GM06990 (cell line): Measurements from ENCODE around the gene SPTLC3.

Experiments used
- DNase-seq: peaks from one replicate; pipeline ENCODE4 v3.0.0-alpha.2; 2011; ENCODE audit not compliant: insufficient read length; ENCODE audit errors: extremely low read depth
- H3K27me3 ChIP-seq: replicated peaks from 2 replicates; pipeline ENCODE4 v1.6.0; 2011; ENCODE audit warnings: low read length; ENCODE audit not compliant: control insufficient read depth, insufficient read depth
- H3K36me3 ChIP-seq: 2 replicates; pipeline ENCODE4 v1.5.1; 2011; ENCODE audit warnings: low read length; ENCODE audit not compliant: control insufficient read depth, insufficient read depth
- H3K4me3 ChIP-seq: replicated peaks from 2 replicates; pipeline ENCODE4 v1.5.1; 2011; ENCODE audit warnings: low read depth, mild to moderate bottlenecking, control low read depth, low read length
- CTCF ChIP-seq: IDR thresholded peaks from 2 replicates; pipeline ENCODE4 v1.5.1; 2011; ENCODE audit warnings: low read length, control low read depth, mild to moderate bottlenecking, inconsistent platforms; ENCODE audit not compliant: insufficient read depth, poor library complexity, severe bottlenecking

Gene SPTLC3

GRCh38 chr20:13092111-13092510, 83.3 kb downstream of the SPTLC3 start:
- Histone ChIP-seq H3K27me3 (no peaks in the 10 kb centered on the region; the same call in none of the 2 replicates), H3K36me3 (no peaks in the 10 kb centered on the region), H3K4me3 (no peak overlapping the region)
- no peak for DNase-seq
- no peak for TF ChIP-seq CTCF

- Histone ChIP-seq H3K36me3 (no peaks in the 10 kb centered on the region), H3K27me3 (no peaks in the 10 kb centered on the region; the same call in 1 of the 2 replicates), H3K4me3 (no peak overlapping the region)
- DNase-seq = no peak
- no peak for TF ChIP-seq CTCF
These were observed 86.2 kb downstream of the SPTLC3 start for GRCh38 chr20:13094976-13095375.

- DNase-seq = no peak
- no peak for TF ChIP-seq CTCF
- H3K27me3 ChIP-seq = no peaks in the 10 kb centered on the region; the same call in 1 of the 2 replicates
- H3K36me3 ChIP-seq = no peaks in the 10 kb centered on the region
- H3K4me3 ChIP-seq = no peak overlapping the region
These were observed 90.1 kb downstream of the SPTLC3 start for GRCh38 chr20:13098720-13099355.

- no peak overlapping the region for H3K4me3 ChIP-seq
- H3K36me3 ChIP-seq = no peaks in the 10 kb centered on the region
- DNase-seq = no peak
- no peak for TF ChIP-seq CTCF
- H3K27me3 ChIP-seq = no peaks in the 10 kb centered on the region; the same call in 1 of the 2 replicates
These were observed 90.9 kb downstream of the SPTLC3 start for GRCh38 chr20:13099676-13100075.

GRCh38 chr20:13101276-13101675, 92.5 kb downstream of the SPTLC3 start:
- Histone ChIP-seq H3K36me3 (no peaks in the 10 kb centered on the region), H3K27me3 (no peaks in the 10 kb centered on the region; the same call in 1 of the 2 replicates), H3K4me3 (no peak overlapping the region)
- DNase-seq = no peak
- TF ChIP-seq CTCF = no peak

- no peak overlapping the region for H3K4me3 ChIP-seq
- H3K36me3 ChIP-seq = no peaks in the 10 kb centered on the region
- no peak for DNase-seq
- no peak for TF ChIP-seq CTCF
- H3K27me3 ChIP-seq = no peaks in the 10 kb centered on the region; the same call in 1 of the 2 replicates
These were observed 92.9 kb downstream of the SPTLC3 start for GRCh38 chr20:13101706-13102105.
